SK-N-SH (cell line): Measurements from ENCODE around the gene PPP2R5C.

Source experiments
- CHD2 ChIP-seq: fragments of 150-350 bp; IDR thresholded peaks from 2 replicates; pipeline ENCODE4 v1.6.1; 2018; ENCODE audit warnings: low read length; ENCODE audit not compliant: partially characterized antibody
- CTCF ChIP-seq: fragments of 200-600 bp; sonication (generic); IDR thresholded peaks from 2 replicates; pipeline ENCODE4 v1.6.1; 2017; ENCODE audit warnings: antibody characterized with exemption, mild to moderate bottlenecking, moderate library complexity
- EP300 ChIP-seq, 2 experiments: IDR thresholded peaks; 2 replicates each; pipeline versions ENCODE4 v1.4.0 to v1.6.1; 2012; ENCODE audit warnings: borderline replicate concordance in 1 of 2, low read depth in 1 of 2, low read length in 1 of 2
- FOXM1 ChIP-seq: IDR thresholded peaks from 2 replicates; pipeline ENCODE4 v1.4.0; 2012; ENCODE audit warnings: low read depth, mild to moderate bottlenecking
- IRF3 ChIP-seq: fragments of 150-350 bp; IDR thresholded peaks from 2 replicates; pipeline ENCODE4 v1.6.1; 2016; ENCODE audit warnings: mild to moderate bottlenecking, low read depth, low read length
- JUND ChIP-seq: IDR thresholded peaks from 2 replicates; pipeline ENCODE4 v1.4.0; 2012
- POLR2AphosphoS5 ChIP-seq: IDR thresholded peaks from 2 replicates; pipeline ENCODE4 v1.6.1; 2012; ENCODE audit warnings: low read depth, low read length
- RAD21 ChIP-seq: IDR thresholded peaks from 2 replicates; pipeline ENCODE4 v1.6.1; 2012; ENCODE audit warnings: mild to moderate bottlenecking, low read length
- REST ChIP-seq: IDR thresholded peaks from 2 replicates; pipeline ENCODE4 v1.6.1; 2012; ENCODE audit warnings: mild to moderate bottlenecking, low read depth, low read length, moderate library complexity
- SIN3A ChIP-seq: IDR thresholded peaks from 2 replicates; pipeline ENCODE4 v1.6.1; 2012; ENCODE audit warnings: low read depth, mild to moderate bottlenecking, low read length, moderate library complexity, borderline replicate concordance
- SMC3 ChIP-seq: IDR thresholded peaks from 2 replicates; pipeline ENCODE4 v1.6.1; 2012; ENCODE audit warnings: low read depth, low read length, improper control_type of control experiment
- TAF1 ChIP-seq: IDR thresholded peaks from 2 replicates; pipeline ENCODE4 v1.6.1; 2012; ENCODE audit warnings: low read depth, mild to moderate bottlenecking, low read length, moderate library complexity, borderline replicate concordance
- ZBTB33 ChIP-seq: IDR thresholded peaks from 2 replicates; pipeline ENCODE4 v1.4.0; 2012; ENCODE audit warnings: low read depth, borderline replicate concordance

- TF ChIP-seq IRF3: no peak
- no peak for TF ChIP-seq CTCF
- no peak for TF ChIP-seq SIN3A
- no peak for TF ChIP-seq FOXM1
- no peak for TF ChIP-seq CHD2
- no peak for TF ChIP-seq SMC3
- no peak for TF ChIP-seq TAF1
- no peak for TF ChIP-seq REST
- no peak for TF ChIP-seq ZBTB33
- no peak for TF ChIP-seq POLR2AphosphoS5
- TF ChIP-seq RAD21: no peak
- no peak for TF ChIP-seq JUND
- no peak for TF ChIP-seq EP300 (IDR thresholded peaks at IDR 0.05; ENCODE audit: borderline replicate concordance in 1 of 2, low read depth in 1 of 2, low read length in 1 of 2)
Observed at GRCh38 chr14:101755591-101756324, 5.8 kb upstream of the PPP2R5C start.
